ENCODE results near the gene IFI27L2. TPM values are rescaled to one million over a fixed set of nuclear protein-coding genes. Genes with fewer than 3 reads are reported as not detected.

The IFI27L2 gene
- total RNA-seq, 3 donors from 2014 or later, result 74.2 to 98.8 (median 92.1) TPM

DNA sequence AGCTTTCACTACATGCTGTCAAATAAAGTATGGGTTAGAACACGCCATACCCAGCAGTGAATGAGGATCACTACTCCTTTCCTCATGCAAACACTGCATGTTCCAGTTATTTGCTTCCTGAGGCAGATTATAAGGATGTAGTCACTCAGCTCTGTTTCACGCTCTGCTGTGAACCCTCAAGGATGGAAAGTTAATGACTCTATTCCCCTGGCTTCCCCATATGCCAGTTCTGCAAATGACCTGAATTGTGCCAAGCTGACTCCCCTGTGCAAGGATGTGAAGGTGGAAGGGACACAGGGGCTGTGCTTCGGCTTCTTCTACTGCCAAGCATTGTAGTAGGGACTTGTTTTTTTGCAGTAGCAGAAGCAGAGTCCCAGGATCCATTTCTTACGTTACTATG, 41.5 kb downstream of the IFI27L2 start:
- H3K9me3 ChIP-seq, result no peaks in the 10 kb centered on the region
- H3K27ac ChIP-seq, result no peak overlapping the region
- intact Hi-C loops (cut with DNase I; ENCODE audit: low total_unique reads), result no loop called here
- H3K4me1 ChIP-seq, result no peaks in the 10 kb centered on the region
- no peak overlapping the region for H3K4me3 ChIP-seq
- no peak for TF ChIP-seq POLR2AphosphoS5 (IDR thresholded peaks at IDR 0.05)
- TF ChIP-seq, protein P1, sequence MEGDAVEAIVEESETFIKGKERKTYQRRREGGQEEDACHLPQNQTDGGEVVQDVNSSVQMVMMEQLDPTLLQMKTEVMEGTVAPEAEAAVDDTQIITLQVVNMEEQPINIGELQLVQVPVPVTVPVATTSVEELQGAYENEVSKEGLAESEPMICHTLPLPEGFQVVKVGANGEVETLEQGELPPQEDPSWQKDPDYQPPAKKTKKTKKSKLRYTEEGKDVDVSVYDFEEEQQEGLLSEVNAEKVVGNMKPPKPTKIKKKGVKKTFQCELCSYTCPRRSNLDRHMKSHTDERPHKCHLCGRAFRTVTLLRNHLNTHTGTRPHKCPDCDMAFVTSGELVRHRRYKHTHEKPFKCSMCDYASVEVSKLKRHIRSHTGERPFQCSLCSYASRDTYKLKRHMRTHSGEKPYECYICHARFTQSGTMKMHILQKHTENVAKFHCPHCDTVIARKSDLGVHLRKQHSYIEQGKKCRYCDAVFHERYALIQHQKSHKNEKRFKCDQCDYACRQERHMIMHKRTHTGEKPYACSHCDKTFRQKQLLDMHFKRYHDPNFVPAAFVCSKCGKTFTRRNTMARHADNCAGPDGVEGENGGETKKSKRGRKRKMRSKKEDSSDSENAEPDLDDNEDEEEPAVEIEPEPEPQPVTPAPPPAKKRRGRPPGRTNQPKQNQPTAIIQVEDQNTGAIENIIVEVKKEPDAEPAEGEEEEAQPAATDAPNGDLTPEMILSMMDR (IDR thresholded peaks at IDR 0.05), result no peak
- TF ChIP-seq POLR2A (IDR thresholded peaks at IDR 0.05), result no peak
- DNase-seq (ENCODE audit: low spot score in 2 of 2), result no peak
- no peaks in the 10 kb centered on the region for H3K36me3 ChIP-seq
- no peaks in the 10 kb centered on the region for H3K27me3 ChIP-seq

DNA sequence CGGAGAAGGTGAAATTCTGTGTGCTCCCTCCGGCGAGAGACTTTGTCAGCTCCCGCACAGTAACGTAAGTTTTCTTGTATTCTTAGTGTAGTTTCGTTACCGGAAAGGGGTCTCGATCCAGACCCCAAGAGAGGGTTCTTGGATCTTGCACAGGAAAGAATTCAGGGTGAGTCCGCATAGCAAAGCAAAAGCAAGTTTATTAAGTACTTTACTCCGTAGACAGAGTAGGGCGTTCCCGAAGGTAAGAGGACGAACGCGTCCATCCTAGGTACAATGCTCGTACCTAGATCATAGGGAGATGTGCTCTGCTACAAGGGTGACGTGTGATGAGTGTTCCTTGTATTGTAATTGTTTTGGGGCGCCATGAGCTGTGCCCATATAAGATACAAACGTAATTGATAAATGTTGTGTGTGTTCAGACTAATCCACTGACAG, 48.0 kb downstream of the IFI27L2 start:
- H3K27ac ChIP-seq, result peak overlapping the region; percentile 86 to 97
- no peak for DNase-seq (ENCODE audit: low spot score in 2 of 2)
- H3K27me3 ChIP-seq, result no peaks in the 10 kb centered on the region
- peak overlapping the region; percentile 83 to 97 (median 97) for H3K4me3 ChIP-seq
- TF ChIP-seq, protein P1 (IDR thresholded peaks at IDR 0.05), result no peak
- TF ChIP-seq POLR2A (IDR thresholded peaks at IDR 0.05), result no peak
- no peak for TF ChIP-seq POLR2AphosphoS5 (IDR thresholded peaks at IDR 0.05)
- intact Hi-C loops (cut with DNase I; ENCODE audit: low total_unique reads), result no loop called here
- no peaks in the 10 kb centered on the region for H3K36me3 ChIP-seq
- H3K9me3 ChIP-seq, result no peaks in the 10 kb centered on the region
- peaks cover 0 to 12% of the 10 kb centered on the region in 2 donors for H3K4me1 ChIP-seq

DNA sequence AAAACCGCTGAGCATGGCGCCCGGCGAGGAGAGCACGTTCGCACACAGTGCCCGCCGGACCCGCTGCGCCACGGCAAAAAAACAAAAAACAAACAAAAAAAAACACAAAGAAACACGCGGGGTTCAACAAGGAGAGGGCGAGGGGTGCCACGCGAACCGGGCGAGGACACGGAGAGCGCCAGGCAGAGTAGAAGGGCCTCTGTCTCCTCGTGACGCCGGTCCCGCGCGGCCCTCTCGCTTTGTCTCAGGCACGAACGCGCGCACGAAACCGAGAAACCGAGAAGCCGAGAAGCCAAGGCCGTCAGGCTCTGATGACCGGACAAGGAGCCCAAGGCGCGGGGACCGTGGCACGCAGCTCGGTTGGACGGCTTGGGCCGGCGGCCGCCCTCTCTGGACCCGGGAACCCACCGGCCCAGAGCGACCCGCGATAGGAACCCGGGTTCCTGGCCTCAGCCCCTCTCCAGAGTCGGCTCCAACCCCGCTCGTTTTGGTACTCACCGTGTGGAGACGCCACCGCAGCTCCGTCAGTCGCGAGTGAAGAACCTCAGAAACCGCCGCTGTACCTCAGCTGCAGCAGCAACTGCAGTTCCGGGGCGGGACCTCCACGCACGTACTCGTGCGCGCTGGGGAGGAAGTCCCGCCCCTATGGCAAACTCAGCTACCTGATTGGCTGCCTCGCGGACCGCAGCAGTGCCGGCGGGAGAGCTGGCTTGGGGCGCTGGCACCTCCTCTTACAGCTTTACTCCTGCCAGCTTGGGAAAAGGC, 48.6 kb downstream of the IFI27L2 start, which contains the start of the genes DDX24 and IFI27L1:
Gene DDX24, minus strand, starts transcription at position 582 of the 765 bp plus-strand sequence. CDS start 1,460 bp downstream, outside the sequence.
Gene IFI27L1, plus strand, starts transcription at position 690 of the 765 bp plus-strand sequence. CDS start 15,628 bp downstream, outside the sequence.
- peaks cover 0 to 12% of the 10 kb centered on the region in 2 donors for H3K4me1 ChIP-seq
- H3K27me3 ChIP-seq, result no peaks in the 10 kb centered on the region
- peak within 1 kb of the TSS; percentile 86 to 97 for H3K27ac ChIP-seq
- intact Hi-C loops (cut with DNase I; ENCODE audit: low total_unique reads), result no loop called here
- peak; percentile 95 to 96 for DNase-seq (ENCODE audit: low spot score in 2 of 2)
- peak within 1 kb of the TSS; percentile 83 to 97 (median 97) for H3K4me3 ChIP-seq
- no peaks in the 10 kb centered on the region for H3K9me3 ChIP-seq
- no peaks in the 10 kb centered on the region for H3K36me3 ChIP-seq
- TF ChIP-seq, protein P1 (IDR thresholded peaks at IDR 0.05), result peak in 1 of 3 donors; percentile 7
- TF ChIP-seq POLR2AphosphoS5 (IDR thresholded peaks at IDR 0.05), result peak; percentile 88 to 98 (median 94)
- peak; percentile 95 for TF ChIP-seq POLR2A (IDR thresholded peaks at IDR 0.05)

DNA sequence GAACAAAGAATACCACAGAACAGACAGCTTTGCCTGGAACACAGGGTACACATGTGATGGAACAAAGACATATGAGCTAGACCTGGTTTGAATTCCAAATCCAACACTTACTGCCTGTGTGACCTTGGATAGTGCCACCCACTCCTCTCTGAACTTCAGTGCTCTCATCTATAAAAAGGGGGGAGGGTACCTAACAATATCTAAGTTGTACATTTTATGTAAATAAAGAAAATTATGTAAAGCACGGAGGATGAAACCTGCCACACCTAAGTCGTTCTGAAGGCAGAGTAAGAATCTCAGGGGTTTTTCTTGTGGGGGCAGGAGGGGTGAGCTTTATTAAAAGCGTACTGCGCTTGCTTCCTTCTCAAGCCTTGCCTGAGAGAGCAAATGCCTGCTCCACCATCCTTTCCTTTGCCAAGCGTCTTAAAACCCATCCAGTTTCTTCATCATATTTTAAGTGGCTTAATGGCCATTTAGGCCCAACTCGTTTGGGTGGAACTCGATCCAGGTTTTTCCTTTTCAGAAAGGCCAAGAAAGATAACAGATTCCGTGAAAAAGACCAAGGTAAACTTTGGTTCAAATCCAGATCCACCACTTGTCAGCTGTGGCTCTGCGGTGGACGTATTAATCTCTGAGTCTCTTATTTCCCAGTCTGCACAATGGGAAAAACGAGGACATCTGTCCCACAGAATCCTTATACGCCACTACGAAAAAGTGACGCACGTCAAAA, 49.3 kb downstream of the IFI27L2 start:
- no peaks in the 10 kb centered on the region for H3K36me3 ChIP-seq
- no peak for DNase-seq (ENCODE audit: low spot score in 2 of 2)
- TF ChIP-seq POLR2A (IDR thresholded peaks at IDR 0.05) (no peak), POLR2AphosphoS5 (IDR thresholded peaks at IDR 0.05) (no peak)
- TF ChIP-seq, protein P1 (IDR thresholded peaks at IDR 0.05), result no peak
- H3K9me3 ChIP-seq, result peaks cover 0 to 7% of the 10 kb centered on the region in 2 donors
- H3K4me1 ChIP-seq, result peaks cover 0 to 12% of the 10 kb centered on the region in 2 donors
- intact Hi-C loops (cut with DNase I; ENCODE audit: low total_unique reads), result no loop called here
- peak overlapping the region; percentile 86 to 97 for H3K27ac ChIP-seq
- H3K4me3 ChIP-seq, result peak overlapping the region; percentile 83 to 97 (median 97)
- H3K27me3 ChIP-seq, result no peaks in the 10 kb centered on the region
